Tibial nerve (tissue), 4 donors: Measurements from ENCODE around the gene NOC4L.

Experiments
- CTCF ChIP-seq, 5 experiments: fragments of 200-600 bp in 3 of 5; fragments of 450-650 bp in 2 of 5; sonication (generic) in 3 of 5; IDR thresholded peaks; one replicate each; pipeline ENCODE4 v1.5.1; 2016 to 2019; ENCODE audit warnings: antibody characterized with exemption in 5 of 5, mild to moderate bottlenecking in 3 of 5, moderate library complexity in 2 of 5
- EP300 ChIP-seq, 2 donors: sonication (generic); formaldehyde crosslinking; IDR thresholded peaks; one replicate each; pipeline ENCODE4 v1.6.1; 2017; ENCODE audit warnings: antibody characterized with exemption in 2 of 2, mild to moderate bottlenecking in 1 of 2
- POLR2A ChIP-seq, 2 donors: fragments of 450-650 bp; IDR thresholded peaks; one replicate each; pipeline ENCODE4 v1.6.1; 2017; ENCODE audit warnings: antibody characterized with exemption in 2 of 2, mild to moderate bottlenecking in 2 of 2, moderate library complexity in 2 of 2

- no peak for TF ChIP-seq CTCF (IDR thresholded peaks at IDR 0.05)
- no peak for TF ChIP-seq EP300 (IDR thresholded peaks at IDR 0.05)
- no peak for TF ChIP-seq POLR2A (IDR thresholded peaks at IDR 0.05)
Observed at GRCh38 chr12:132186208-132186856, 42.1 kb downstream of the NOC4L start.
